ENCODE results near the gene GARIN5B.

- no peak for TF ChIP-seq EZH2 (IDR thresholded peaks at IDR 0.05)
- no peak for TF ChIP-seq POLR2AphosphoS5 (IDR thresholded peaks at IDR 0.05; ENCODE audit: borderline replicate concordance, low read depth, low read length)
These were observed 19.5 kb upstream of the GARIN5B start for GRCh38 chr19:55382522-55383054.

Measured in SK-N-MC (cell line).